Measurements from ENCODE around the gene PTPRN2.

- TF ChIP-seq CTCF (IDR thresholded peaks at IDR 0.05) (no peak), POLR2AphosphoS5 (IDR thresholded peaks at IDR 0.05; ENCODE audit: low read depth, low read length) (no peak), REST (IDR thresholded peaks at IDR 0.05; ENCODE audit: insufficient read depth in 1 of 2, low read depth in 2 of 2, low read length in 1 of 2) (no peak)
Measured at GRCh38 chr7:158282461-158283001, 305.1 kb downstream of the PTPRN2 start.
